ENCODE measurements around the gene UBE2Q1.
"Not testable (repeated sequence)": the region's sequence is repeated elsewhere in the genome, so short reads cannot be mapped to it uniquely, and the experiment has no call there.

The UBE2Q1 gene

GRCh38 chr1:154551474-154551873 lies 7.0 kb downstream of the UBE2Q1 start:
- DNase-seq (ENCODE audit: low read depth in 2 of 2, low spot score in 1 of 2) = no peak

GRCh38 chr1:154550657-154551056 lies 7.8 kb downstream of the UBE2Q1 start:
- DNase-seq (ENCODE audit: low read depth in 2 of 2, low spot score in 1 of 2) = no peak

DNA sequence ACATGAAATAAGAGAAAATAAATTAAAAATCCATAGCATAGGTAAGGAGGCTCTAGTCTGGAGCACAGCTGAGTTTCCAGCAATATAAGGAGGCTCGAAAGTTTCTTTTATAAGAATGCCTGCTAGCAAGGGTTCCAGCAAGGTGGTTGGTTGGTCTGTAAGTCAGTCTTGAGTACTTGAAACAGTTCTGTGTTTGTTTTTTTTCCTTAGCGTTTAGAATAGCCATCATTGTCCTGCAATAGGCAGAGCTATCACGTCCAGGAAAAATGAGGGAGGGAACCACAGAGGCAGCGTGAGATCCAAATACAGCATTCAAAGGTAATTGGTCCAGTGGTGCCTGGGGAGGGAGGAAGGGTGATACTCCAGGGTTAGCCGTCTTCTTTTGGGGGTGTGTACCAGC lies 8.4 kb downstream of the UBE2Q1 start:
- no peak for DNase-seq (ENCODE audit: low read depth in 2 of 2, low spot score in 1 of 2)

GRCh38 chr1:154549202-154549770 lies 9.2 kb downstream of the UBE2Q1 start:
- DNase-seq (ENCODE audit: low read depth in 2 of 2, low spot score in 1 of 2) = no peak

- no peak for DNase-seq (ENCODE audit: low read depth in 2 of 2, low spot score in 1 of 2)
Measured at GRCh38 chr1:154548028-154548427, 10.4 kb downstream of the UBE2Q1 start.

DNA sequence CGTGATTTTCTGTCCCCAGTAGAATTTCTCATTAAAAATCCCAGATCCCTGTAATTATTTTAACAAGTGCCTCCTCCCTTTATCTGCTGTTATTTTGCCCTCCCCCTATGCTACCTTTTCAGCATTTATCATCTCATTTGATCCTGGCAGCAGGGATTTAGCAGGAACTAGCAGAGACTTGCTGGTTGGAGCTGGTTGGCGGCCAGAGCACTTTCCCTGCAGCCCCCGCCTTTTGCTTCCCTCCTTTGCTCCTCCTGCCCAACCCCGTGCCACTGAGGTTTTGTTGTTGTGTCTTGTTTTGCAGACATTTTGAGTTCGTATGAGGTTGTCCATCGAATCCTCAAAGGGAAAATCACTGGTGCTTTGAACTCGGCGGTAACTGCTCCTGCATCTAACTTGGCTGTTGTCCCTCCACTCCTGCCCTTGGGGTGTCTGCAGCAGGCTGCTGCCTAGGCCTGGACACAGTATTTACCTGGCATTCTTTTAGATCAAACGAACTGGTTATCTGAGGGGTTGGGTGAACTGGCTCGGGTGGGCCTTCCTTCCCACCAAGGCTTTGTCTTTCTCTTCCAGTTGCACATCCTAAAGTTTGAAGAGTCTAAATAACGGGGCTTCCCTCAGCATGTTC lies 11.2 kb downstream of the UBE2Q1 start:
- DNase-seq (ENCODE audit: low read depth in 2 of 2, low spot score in 1 of 2) = no peak

- no peak for DNase-seq (ENCODE audit: low read depth in 2 of 2, low spot score in 1 of 2)
Measured at GRCh38 chr1:154546264-154547063, 12.0 kb downstream of the UBE2Q1 start.

- DNase-seq (ENCODE audit: low read depth in 2 of 2, low spot score in 1 of 2) = no peak
Measured at GRCh38 chr1:154541231-154541630, 17.2 kb downstream of the UBE2Q1 start.

DNA sequence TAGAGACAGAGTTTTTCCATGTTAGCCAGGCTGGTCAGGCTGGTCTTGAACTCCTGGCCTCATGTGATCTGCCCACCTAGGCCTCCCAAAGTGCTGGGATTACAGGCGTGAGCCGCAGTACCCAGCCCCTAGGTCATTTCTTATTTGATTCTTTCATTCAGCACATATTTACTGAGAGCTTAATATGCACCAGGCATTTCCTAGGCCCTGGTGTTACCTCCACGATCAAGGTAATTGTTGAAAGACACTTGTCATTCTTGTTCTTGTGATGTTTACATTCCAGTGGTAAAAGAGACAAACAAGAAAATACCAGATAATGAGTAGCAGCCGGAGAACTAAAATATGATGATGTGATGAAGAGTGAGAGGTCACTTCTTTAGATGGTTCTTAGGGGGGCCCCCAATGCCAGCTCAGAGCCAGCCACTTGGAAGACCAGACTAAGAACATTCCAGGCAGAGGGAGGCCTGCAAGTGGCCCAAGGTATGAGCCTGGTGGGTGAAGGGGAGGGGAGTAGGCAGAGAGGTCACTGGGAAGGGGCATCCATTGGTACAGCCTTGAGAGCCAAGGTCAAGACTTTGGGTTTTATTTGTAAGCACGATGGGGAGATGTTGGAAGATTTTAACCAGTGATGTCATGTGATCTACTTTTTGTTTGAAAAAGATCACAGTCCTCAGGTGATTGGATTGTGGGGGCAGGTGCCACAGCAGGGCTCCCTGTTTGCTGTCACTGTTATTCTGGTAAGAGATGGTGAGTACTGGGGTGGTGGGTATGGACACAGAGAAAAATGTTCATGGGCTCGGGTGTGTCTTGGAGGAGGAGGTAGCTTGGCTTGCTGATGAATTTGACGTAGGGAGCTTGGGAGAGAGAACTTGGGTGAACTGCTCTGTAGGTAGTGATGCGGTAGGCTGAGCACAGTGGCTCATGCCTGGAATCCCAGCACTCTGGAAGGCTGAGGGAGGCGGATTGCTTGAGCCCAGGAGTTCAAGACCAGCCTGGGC lies 18.7 kb downstream of the UBE2Q1 start:
- no peak for DNase-seq (ENCODE audit: low read depth in 2 of 2, low spot score in 1 of 2)

DNA sequence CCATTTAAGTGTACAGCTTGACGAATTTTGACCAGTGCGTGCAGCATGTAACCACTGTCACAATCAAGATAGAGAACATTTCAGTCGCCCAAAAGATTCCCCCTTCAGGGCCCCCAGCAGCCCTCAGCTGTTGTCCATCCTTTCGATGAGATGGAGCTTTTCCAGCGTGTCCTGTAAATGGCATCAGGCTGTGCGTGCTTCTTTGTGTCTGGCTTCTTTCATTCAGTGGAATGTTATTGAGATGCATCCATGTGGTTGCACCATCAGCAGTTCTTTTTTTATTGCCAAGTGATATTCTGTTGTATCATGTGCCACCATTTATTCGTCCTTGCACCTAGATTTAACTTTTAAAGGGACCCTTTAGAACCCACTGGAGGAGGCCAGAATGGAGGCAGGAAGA lies 21.9 kb downstream of the UBE2Q1 start:
- DNase-seq (ENCODE audit: low read depth in 2 of 2, low spot score in 1 of 2) = no peak

DNA sequence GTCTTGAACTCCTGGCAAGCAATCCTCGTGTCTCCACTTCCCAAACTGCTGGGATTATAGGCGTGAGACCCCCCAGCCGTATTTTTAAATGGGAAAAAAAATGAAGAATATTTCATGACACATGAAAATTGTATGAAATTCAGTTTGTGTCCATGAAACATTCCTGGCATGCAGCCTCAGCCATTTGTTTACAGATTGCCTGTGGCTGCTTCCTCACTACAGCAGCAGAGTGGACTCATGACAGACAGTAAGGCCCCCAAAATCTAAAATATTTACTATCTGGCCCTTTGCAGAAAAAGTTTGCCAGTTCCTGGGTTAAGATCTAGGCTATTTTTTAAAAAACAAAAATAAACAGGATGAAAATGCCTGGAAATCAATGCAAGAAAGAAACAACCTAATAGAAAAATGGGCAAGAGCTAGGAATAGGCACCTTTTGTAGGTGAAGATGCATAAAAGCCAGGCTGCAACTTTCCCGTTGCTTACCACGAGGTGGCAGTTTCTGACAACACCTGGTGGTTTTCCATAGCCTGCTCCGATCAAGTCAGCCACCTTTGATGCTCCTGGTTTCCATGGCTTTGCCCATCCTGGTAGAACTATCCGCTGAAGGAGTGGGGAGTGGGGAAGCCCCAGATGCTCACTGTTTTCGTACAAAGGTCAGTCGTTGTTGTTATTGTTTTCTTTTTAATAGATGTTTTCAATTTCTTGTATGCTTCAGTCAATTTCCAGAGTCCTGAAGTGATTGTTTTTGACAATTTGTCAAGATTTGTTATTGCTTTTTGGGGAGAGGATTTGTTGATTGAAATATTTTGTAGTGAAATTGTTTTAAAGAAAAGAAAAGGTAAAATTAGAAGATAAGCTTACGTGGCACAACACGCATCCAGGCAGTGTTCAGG lies 24.3 kb downstream of the UBE2Q1 start:
- no peak for DNase-seq (ENCODE audit: low read depth in 2 of 2, low spot score in 1 of 2)

DNA sequence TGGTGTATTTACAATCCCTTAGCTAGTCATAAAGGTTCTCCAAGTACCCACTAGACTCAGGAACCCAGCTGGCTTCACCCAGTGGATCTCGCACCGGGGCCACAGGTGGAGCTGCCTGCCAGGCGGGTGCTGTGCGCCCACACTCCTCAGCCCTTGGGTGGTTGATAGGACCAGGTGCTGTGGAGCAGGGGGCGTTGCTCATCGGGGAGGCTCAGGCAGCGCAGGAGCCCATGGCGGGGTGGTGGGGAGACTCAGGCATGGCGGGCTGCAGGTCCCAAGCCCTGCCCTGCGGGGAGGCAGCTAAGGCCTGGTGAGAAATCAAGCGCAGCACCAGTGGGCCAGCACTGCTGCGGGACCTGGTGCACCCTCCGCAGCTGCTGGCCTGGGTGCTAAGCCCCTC lies 26.5 kb downstream of the UBE2Q1 start:
- DNase-seq (ENCODE audit: low read depth in 2 of 2, low spot score in 1 of 2) = not testable (repeated sequence)

- no peak for DNase-seq (ENCODE audit: low read depth in 2 of 2, low spot score in 1 of 2)
Measured at GRCh38 chr1:154529308-154529707, 29.2 kb downstream of the UBE2Q1 start.

DNA sequence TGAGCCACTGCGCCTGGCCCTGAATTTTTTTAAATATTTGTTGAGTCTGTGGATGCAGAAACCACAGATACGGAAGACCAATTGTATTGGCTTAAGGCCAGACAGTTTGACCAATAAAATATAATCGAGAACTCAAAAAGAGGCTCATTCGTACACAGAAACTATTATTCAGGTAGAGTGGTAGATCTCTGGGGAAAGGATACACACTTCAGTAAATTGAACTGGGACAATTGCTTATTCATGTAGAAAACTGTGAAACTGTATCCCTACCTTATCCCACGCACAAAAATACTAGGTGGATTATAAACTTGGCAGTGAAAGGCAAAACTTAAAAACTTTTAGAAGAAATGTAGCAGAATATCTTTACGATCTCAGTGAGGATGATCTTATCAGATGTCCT lies 31.3 kb downstream of the UBE2Q1 start:
- no peak for DNase-seq (ENCODE audit: low read depth in 2 of 2, low spot score in 1 of 2)

DNA sequence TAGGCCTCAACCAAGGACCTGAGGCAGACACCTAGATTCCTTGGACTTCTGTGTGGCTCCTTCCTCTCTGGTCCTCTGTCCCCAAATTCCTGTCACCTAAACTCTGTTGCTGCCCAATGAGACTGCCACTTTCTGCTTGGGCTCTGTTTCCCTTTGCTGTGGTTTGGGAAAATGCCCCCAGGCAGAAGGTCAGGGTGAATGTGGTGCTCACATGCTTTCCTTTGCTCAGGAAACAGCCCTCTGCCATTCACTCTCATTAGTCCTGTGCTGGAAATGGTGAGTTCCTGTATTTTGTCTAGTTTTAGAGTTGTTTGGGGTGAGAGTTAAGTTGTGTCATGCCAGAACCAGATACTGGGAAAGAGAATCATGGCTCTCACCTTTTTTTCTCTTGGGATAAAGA lies 33.6 kb downstream of the UBE2Q1 start:
- no peak for DNase-seq (ENCODE audit: low read depth in 2 of 2, low spot score in 1 of 2)

DNA sequence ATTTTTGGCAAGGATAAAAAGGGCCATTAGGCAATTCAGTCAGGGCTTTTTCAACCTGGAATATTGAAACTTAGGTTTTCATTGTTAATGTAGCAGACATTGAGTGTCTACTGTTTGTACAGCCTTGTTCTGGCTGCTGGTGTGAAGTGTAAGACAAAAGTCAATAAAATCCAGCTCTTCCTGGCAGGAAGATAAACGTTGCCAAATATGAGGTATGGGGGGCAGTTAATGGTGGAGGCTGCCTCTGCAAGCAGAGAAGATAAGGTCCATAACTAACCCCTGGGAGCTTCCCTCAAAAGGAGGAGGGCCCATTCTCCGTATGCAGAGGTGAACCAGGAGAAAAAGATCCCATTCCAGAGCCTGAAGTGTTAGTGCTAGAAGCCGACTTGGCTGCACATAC lies 36.8 kb downstream of the UBE2Q1 start:
- no peak for DNase-seq (ENCODE audit: low read depth in 2 of 2, low spot score in 1 of 2)

DNA sequence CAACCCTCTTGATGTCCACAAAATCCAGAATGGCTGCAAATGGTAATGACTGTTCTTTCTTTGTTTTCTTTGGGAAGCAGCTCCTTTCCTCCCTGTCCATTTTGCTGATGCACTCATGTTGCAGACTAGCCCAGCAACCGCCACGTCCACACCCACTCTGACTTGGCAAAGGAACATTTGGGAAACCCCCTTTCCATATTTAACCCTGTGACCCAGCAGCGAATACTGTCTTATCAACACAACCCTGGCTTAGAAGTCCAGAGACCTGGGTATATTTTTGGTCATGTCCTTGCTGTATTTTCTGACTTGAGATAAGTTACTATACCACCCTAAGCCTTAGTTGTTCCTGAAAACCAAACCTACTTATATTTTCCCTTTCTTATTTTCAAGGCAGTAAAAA lies 38.1 kb downstream of the UBE2Q1 start:
- no peak for DNase-seq (ENCODE audit: low read depth in 2 of 2, low spot score in 1 of 2)

DNA sequence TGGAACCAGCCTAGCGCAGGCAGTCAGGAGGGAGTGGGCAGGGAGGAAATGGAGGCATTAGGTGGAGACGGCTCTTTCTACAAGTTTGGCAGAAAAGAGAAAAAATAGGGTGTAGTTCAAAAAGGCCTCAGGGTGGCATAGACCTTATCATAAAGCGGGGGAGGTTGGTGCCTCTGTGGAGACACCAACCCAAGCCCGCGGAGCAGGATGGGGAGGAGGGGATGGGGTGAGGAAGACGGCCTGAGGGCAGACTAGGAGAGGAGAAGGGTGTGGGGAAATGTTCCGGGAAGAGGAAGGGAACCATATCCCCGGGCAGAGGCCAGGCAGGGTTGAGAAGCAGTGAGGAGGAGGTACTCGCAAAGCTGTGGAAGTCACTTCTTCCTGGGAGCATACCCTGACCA lies 38.9 kb downstream of the UBE2Q1 start:
- no peak for DNase-seq (ENCODE audit: low read depth in 2 of 2, low spot score in 1 of 2)

DNA sequence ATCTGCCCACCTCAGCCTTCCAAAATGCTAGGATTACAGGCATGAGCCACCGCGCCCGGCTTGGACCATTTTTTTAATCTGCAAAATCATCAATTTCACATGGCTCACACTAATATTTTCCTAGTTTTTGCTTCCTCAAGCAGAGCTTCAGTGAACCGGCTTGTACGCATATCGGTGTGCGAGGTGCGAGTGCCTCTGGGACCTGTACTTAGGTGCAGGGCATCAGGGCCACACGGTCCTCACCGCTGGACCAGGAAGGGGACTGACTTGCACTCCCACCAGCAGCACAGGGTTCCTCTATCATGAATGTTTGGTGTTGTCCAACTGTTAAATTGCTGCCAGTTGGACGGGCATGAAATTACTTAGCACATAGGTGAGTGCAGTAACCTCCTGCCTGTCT lies 40.8 kb downstream of the UBE2Q1 start:
- DNase-seq (ENCODE audit: low read depth in 2 of 2, low spot score in 1 of 2) = no peak

DNA sequence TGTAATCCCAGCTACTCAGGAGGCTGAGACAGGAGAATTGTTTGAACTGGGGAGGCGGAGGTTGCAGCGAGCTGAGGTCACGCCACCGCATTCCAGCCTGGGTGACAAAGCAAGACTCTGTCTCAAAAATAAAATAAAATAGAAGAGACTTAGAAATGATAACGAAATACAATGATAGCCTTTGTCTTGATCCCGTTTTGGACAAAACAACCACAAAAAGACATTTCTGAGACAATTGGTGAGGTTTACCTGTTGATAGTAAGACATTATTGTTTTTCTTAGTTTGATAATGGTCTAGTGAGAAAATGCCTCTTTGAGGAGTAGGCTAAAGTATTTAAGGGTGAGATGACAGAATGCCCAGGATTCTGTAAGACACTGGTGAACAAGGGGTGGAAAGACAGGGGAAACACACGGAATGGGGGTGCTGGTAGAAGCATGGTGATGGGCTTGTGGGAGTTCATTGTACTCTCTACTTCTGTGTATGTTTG lies 44.4 kb downstream of the UBE2Q1 start:
- no peak for DNase-seq (ENCODE audit: low read depth in 2 of 2, low spot score in 1 of 2)
